Upper lobe of left lung (tissue), 4 donors: ENCODE data around the gene ROS1.

Source experiments
- CTCF ChIP-seq, 6 experiments: fragments of 450-650 bp in 4 of 6; fragments of 200-600 bp in 2 of 6; sonication (generic) in 2 of 6; IDR thresholded peaks; one replicate each; pipeline ENCODE4 v1.5.1; 2016 to 2019; ENCODE audit warnings: antibody characterized with exemption in 6 of 6
- EP300 ChIP-seq, 4 donors: sonication (generic); formaldehyde crosslinking; IDR thresholded peaks; one replicate each; pipeline ENCODE4 v1.5.1; 2017; ENCODE audit warnings: antibody characterized with exemption in 4 of 4, control low read depth in 2 of 4
- POLR2A ChIP-seq, 4 donors: fragments of 450-650 bp; IDR thresholded peaks; one replicate each; pipeline ENCODE4 v1.5.1; 2016 to 2017; ENCODE audit warnings: antibody characterized with exemption in 4 of 4, mild to moderate bottlenecking in 2 of 4
- POLR2AphosphoS5 ChIP-seq, 2 donors: sonication (generic); formaldehyde crosslinking; IDR thresholded peaks; one replicate each; pipeline ENCODE4 v1.5.1; 2017; ENCODE audit warnings: antibody characterized with exemption in 2 of 2

GRCh38 chr6:117253785-117254184 is 172.0 kb downstream of the ROS1 start:
- no peak for TF ChIP-seq POLR2A (IDR thresholded peaks at IDR 0.05)
- TF ChIP-seq CTCF (IDR thresholded peaks at IDR 0.05) = no peak
- no peak for TF ChIP-seq POLR2AphosphoS5 (IDR thresholded peaks at IDR 0.05)
- no peak for TF ChIP-seq EP300 (IDR thresholded peaks at IDR 0.05)
